Activated CD4-positive, alpha-beta memory T cell treated with anti-CD3 and anti-CD28 coated beads, Interleukin-2, amount 10 ng/mL, durations not matched to agents 7 days and 5 days (primary cell): ENCODE data around the gene AKIP1. TPM values are rescaled to one million over a fixed set of nuclear protein-coding genes. Genes with fewer than 3 reads are reported as not detected.
A peak's percentile ranks its signal among the peaks of the same experiment; 100 is the strongest.

Experiments used
- CTCF ChIA-PET: fragments of 350-600 bp; sonication (Branson Sonifier 250); formaldehyde crosslinking; loops from one replicate; lab custom pipeline; 2021; ENCODE audit warnings: antibody characterized with exemption, inconsistent platforms; lab: Charles Lee
- POLR2A ChIA-PET: fragments of 350-600 bp; sonication (Branson Sonifier 250); formaldehyde crosslinking; loops from one replicate; lab custom pipeline; 2021; ENCODE audit warnings: antibody characterized with exemption; lab: Charles Lee
- DNase-seq: peaks from one replicate; pipeline ENCODE4 v3.0.0-alpha.2; 2020
- H3K27ac Mint-ChIP-seq: one replicate; pipeline ENCODE4 v1.8.0; 2021; ENCODE audit warnings: mild to moderate bottlenecking, mixed read lengths
- H3K27me3 Mint-ChIP-seq: one replicate; pipeline ENCODE4 v1.8.0; 2021; ENCODE audit warnings: mixed read lengths
- H3K36me3 Mint-ChIP-seq: one replicate; pipeline ENCODE4 v1.8.0; 2021; ENCODE audit warnings: low read depth, mixed read lengths
- H3K4me1 Mint-ChIP-seq: one replicate; pipeline ENCODE4 v1.8.0; 2021; ENCODE audit warnings: mixed read lengths
- H3K4me3 Mint-ChIP-seq: one replicate; pipeline ENCODE4 v1.8.0; 2021; ENCODE audit warnings: mild to moderate bottlenecking, mixed read lengths
- H3K9me3 Mint-ChIP-seq: one replicate; pipeline ENCODE4 v1.8.0; 2021; ENCODE audit warnings: mixed read lengths
- total RNA-seq, 2 experiments: library from RNA; stranded (reverse); gene quantifications; one replicate each; pipeline ENCODE4 v1.2.3, GENCODE V29; 2021

AKIP1 gene
- total RNA-seq, 2 experiments from 2014 or later, result 36.0 to 38.1 TPM

DNA sequence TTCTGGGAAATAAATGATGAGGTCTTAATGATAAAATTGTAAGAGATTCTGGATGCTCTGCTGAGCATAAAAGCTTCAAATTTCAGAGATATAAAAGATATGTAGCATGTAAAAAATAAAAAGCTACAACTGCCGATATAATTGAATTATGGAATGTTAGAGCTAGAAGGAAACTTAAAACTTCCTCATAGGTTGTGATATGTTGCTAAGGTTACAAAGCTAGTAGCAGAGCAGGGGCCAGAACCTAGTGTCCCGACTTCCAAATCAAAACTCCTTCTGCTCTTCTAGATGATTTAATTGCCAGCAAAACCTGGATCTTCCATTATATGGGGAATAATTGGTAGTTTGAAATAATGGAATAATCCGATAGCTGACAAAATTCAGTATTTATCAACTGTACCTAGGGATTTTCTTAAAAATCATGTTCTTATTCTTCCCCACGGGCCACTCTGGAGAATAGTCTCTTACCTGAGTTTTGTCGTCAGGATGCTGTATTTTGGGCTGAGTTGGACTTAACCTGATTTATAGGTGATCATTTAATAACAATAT lies 31.6 kb downstream of the AKIP1 start, which contains the start of gene ASCL3:
ASCL3 (minus strand) TSS at position 499 of the 549 bp plus-strand sequence. CDS start 4,855 bp downstream, outside the sequence.
- Mint-ChIP-seq H3K27me3 (peaks cover 21% of the 10 kb centered on the region), H3K9me3 (no peaks in the 10 kb centered on the region), H3K27ac (no peak within 1 kb of the TSS), H3K4me3 (no peak within 1 kb of the TSS), H3K4me1 (peaks cover 5% of the 10 kb centered on the region), H3K36me3 (peaks cover 7% of the 10 kb centered on the region)
- POLR2A ChIA-PET, result no interaction called here
- CTCF ChIA-PET, result interaction anchor here (2.0 kb wide), 1 partner anchor 17 kb away, joined by 8 read pairs; no protein-coding TSS in a partner anchor
- no peak for DNase-seq

DNA sequence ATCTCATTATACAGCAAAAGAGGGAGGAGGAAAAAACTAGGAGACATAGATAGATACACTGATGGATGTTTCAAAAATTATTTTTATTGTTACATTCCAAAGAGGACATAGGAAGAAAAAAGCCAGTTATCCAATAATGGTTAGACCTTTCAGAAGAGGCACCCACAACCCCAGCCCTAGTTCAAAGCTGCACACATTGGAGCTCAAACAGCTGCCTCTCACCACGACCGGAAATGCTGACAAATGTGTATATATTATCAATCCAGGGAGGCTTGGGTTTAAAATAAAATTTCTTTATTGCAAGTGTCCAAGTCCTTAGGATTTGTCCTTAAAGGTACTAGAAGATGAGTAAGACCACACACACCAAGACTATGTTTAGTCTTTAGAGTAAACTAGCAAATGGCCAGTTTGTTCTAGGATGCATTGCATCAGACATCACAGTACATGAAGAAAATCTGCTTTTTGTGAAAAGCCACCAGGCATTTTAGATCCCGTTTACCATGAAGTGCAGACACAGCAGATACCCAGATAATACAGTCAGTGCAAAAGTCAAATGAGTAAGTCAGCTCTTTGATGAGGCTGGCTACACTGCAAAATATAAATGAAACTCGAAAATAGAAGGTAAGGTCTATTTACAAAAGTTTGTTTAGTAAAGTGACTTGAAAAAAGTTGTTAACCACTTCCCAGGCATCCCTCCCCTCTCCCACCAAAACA lies 36.4 kb downstream of the AKIP1 start:
- POLR2A ChIA-PET, result no interaction called here

DNA sequence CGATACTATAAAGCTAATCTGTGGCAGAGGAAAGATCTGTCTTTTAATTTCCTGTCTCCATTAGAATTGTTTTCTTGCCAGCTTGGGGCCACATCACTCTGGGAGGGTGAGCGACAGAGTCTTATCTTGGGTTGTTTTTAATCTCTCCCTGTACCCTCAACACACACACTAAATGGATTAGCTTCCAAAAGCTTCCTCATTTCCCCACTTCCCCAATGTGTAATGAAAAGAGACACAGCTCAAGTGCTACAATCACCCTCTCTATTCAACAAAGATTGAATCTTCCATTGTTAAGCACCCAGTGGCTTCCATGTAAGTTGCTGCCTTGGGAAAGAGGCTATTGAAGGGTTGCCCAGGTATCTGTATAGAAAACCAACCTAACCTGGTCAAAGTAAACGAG lies 37.9 kb downstream of the AKIP1 start:
- H3K27ac Mint-ChIP-seq, result no peak overlapping the region
- no peaks in the 10 kb centered on the region for H3K9me3 Mint-ChIP-seq
- peaks cover 3% of the 10 kb centered on the region for H3K27me3 Mint-ChIP-seq
- peaks cover 50% of the 10 kb centered on the region for H3K36me3 Mint-ChIP-seq
- peaks cover 7% of the 10 kb centered on the region for H3K4me1 Mint-ChIP-seq
- DNase-seq, result no peak
- ChIA-PET CTCF (interaction anchor here (0.8 to 2.0 kb wide), 4 partner anchors 11 to 423 kb away, joined by 3 to 14 read pairs (median 6); partner anchors contain the start of gene TMEM9B), POLR2A (interaction anchor here (1.1 kb wide), 1 partner anchor 10 kb away, joined by 3 read pairs; no protein-coding TSS in a partner anchor)
- H3K4me3 Mint-ChIP-seq, result no peak overlapping the region

More for the DNA sequence above, 36.4 kb downstream of the AKIP1 start:
- CTCF ChIA-PET, result interaction anchor here (0.9 to 1.0 kb wide), 2 partner anchors 17 to 190 kb away, joined by 3 read pairs; partner anchors contain the start of gene TMEM9B
- no peak overlapping the region for H3K27ac Mint-ChIP-seq
- no peak overlapping the region for H3K4me3 Mint-ChIP-seq
- peaks cover 7% of the 10 kb centered on the region for H3K4me1 Mint-ChIP-seq
- no peaks in the 10 kb centered on the region for H3K9me3 Mint-ChIP-seq
- peaks cover 35% of the 10 kb centered on the region for H3K36me3 Mint-ChIP-seq
- DNase-seq, result no peak
- peaks cover 10% of the 10 kb centered on the region for H3K27me3 Mint-ChIP-seq

DNA sequence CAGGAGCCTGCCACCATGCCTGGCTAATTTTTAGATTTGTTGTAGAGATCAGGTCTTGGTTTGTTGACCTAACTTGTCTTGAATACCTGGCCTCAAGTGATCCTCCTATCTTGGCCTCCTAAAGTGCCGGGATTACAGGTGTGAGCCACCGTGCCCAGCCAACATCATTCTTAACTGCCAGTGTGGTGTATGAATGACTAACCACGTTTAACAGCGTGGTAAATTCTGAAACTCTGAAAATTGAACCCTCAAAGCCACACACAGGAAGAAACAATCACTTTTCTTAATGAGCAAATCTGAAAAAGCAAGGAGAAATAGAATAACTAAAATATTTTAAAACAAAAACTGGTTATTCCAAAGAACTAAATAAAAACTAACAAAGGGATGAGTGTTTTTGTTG lies 45.9 kb downstream of the AKIP1 start:
- H3K4me1 Mint-ChIP-seq, result peaks cover 35% of the 10 kb centered on the region
- peaks cover 45% of the 10 kb centered on the region for H3K36me3 Mint-ChIP-seq
- no peaks in the 10 kb centered on the region for H3K27me3 Mint-ChIP-seq
- CTCF ChIA-PET, result interaction anchor here (1.2 to 5.1 kb wide), 2 partner anchors 43 to 181 kb away, joined by 4 to 119 read pairs; partner anchors contain the start of gene AKIP1
- peak overlapping the region; percentile 38 for H3K27ac Mint-ChIP-seq
- no peak overlapping the region for H3K4me3 Mint-ChIP-seq
- POLR2A ChIA-PET, result interaction anchor here (1.2 kb wide), 1 partner anchor 358 kb away, joined by 3 read pairs; no protein-coding TSS in a partner anchor
- DNase-seq, result no peak
- H3K9me3 Mint-ChIP-seq, result no peaks in the 10 kb centered on the region

DNA sequence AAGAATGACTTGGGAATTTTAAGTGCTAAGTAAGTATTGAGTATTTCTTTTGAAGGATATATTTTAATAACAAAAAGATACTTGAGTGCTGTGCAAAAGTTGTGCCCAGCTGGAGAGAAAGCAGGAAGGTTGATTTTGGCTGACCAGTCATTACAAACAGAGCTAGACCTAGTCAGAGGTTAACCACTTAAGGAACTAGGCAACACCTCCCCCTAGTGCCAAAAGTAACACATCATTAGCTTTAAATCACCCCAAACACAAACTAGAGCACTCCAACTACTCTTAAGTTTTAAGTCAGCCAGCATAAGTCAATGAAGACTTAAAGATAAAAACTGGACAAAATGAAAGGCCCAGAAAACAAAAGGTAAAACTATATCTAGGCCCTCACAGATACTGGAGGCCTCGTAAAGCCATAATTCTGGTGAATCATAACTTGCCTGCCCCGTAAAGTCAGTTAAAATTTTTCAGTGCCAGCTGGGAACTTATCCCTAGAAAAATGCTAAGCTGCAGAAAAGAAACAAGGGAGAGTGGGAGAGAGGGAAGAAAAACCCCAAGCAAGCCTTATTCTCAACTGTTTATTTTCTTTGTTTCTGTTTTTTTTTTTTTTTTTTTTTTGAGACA lies 48.7 kb downstream of the AKIP1 start:
- Mint-ChIP-seq H3K27me3 (no peaks in the 10 kb centered on the region), H3K27ac (peak overlapping the region; percentile 13), H3K4me3 (no peak overlapping the region), H3K4me1 (peaks cover 48% of the 10 kb centered on the region), H3K36me3 (peaks cover 30% of the 10 kb centered on the region), H3K9me3 (no peaks in the 10 kb centered on the region)
- ChIA-PET CTCF (interaction anchor here (0.6 to 5.1 kb wide), 34 partner anchors 8 to 791 kb away, joined by 3 to 119 read pairs (median 4); partner anchors contain the start of genes AKIP1, ASCL3, RPL27A and TRIM66), POLR2A (interaction anchor here (0.7 to 1.9 kb wide), 8 partner anchors 10 to 501 kb away, joined by 3 to 18 read pairs (median 3); partner anchors contain the start of genes RPL27A, TRIM66 and ZNF143)
- DNase-seq, result peak; percentile 39

DNA sequence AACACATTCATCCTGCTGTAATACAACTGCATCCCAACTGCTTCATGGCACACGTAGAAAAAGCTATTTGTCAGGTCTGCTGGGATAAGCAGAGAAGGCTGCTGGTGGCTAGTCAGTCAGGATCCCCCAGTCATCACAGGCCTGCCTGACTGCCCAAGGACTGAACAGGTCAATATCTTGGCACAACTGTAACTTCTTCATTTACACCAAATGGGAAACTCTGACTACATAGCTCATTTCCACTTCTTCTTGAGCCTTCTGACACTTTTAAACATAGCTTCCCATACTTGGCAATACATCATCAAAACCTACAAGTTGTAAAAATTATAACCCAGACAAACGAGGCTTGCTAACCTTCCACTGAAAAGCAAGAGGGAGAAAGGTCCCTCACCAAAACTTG lies 50.4 kb downstream of the AKIP1 start:
- ChIA-PET POLR2A (interaction anchor here (1.2 kb wide), 1 partner anchor 278 kb away, joined by 3 read pairs; no protein-coding TSS in a partner anchor), CTCF (interaction anchor here (0.7 to 5.1 kb wide), 4 partner anchors 10 to 147 kb away, joined by 3 to 119 read pairs (median 4); partner anchors contain the start of gene AKIP1)
- Mint-ChIP-seq H3K36me3 (peaks cover 22% of the 10 kb centered on the region), H3K9me3 (no peaks in the 10 kb centered on the region), H3K27me3 (no peaks in the 10 kb centered on the region), H3K4me1 (peaks cover 54% of the 10 kb centered on the region), H3K4me3 (no peak overlapping the region), H3K27ac (peak overlapping the region; percentile 28)
- no peak for DNase-seq

DNA sequence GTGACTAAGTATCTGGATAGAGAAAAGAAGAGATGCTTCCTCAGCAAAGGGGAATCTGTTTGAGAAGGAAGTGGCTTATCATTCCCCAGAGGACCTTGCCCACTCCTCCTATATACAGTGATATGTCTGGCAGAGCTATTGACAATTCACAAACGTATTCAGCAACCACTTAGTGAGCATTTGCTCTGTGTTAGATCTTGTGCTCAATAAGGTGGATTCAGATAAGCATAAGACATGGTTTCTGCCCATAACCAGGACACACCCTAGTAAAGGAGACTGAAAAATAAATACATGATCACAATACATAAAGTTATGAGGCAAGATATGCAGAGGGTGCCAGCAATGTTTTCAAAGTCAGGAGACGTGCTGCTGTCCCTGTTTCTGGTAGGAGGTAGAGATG lies 51.9 kb downstream of the AKIP1 start:
- ChIA-PET CTCF (interaction anchor here (1.0 to 2.5 kb wide), 5 partner anchors 48 to 976 kb away, joined by 3 to 11 read pairs (median 7); partner anchors contain the start of gene EIF3F), POLR2A (interaction anchor here (1.0 to 3.0 kb wide), 7 partner anchors 12 to 1847 kb away, joined by 3 to 39 read pairs (median 5); partner anchors contain the start of genes EIF4G2, RPL27A, TRIM66 and ZNF143)
- H3K27me3 Mint-ChIP-seq, result no peaks in the 10 kb centered on the region
- peaks cover 43% of the 10 kb centered on the region for H3K4me1 Mint-ChIP-seq
- no peak for DNase-seq
- H3K9me3 Mint-ChIP-seq, result no peaks in the 10 kb centered on the region
- peaks cover 20% of the 10 kb centered on the region for H3K36me3 Mint-ChIP-seq
- peak overlapping the region; percentile 41 for H3K27ac Mint-ChIP-seq
- H3K4me3 Mint-ChIP-seq, result peak overlapping the region; percentile 88

DNA sequence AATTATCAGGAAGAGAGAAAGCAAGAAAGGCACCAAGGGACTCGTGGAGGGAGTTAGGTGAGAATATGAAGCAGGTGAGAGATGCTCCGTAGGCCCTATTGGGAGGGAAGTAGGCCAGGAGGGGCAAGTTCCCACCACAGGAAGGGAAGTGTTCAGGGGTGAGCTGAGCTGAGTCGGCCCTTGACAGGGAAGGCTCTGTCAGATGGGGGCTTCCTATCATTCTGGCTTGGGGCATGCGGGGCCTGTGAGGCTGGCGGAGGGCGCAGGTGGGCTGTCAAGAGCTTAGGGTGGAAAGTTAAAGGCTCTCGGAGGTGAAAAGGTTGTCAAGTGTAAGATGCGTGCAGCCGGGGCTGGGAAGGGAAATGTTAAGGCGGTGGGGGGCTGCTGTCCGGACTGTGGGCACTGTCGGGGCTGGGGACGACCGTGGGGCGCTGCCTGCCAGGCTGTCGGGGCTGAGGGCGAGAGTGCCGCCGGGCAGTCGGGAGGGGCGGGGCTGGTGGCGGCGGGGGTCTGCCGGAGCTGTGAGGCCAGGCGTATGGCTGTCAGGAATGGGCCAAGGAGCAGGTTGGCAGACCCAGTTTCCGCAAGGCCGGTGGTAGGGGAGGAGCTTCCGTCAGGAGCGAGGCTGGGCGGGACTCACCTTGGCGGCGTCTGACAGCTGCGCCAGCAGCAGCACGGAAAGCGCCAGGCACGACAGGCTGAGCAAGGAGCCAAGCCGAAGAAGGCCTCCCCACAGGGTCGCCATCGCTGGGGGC lies 52.8 kb downstream of the AKIP1 start:
- peak overlapping the region; percentile 88 for H3K4me3 Mint-ChIP-seq
- no peaks in the 10 kb centered on the region for H3K9me3 Mint-ChIP-seq
- peak overlapping the region; percentile 91 for H3K27ac Mint-ChIP-seq
- ChIA-PET POLR2A (interaction anchor here (0.6 to 3.0 kb wide), 25 partner anchors 8 to 1894 kb away, joined by 3 to 39 read pairs (median 4); partner anchors contain the start of genes AKIP1, AMPD3, EIF4G2 and RPL27A), CTCF (interaction anchor here (0.6 to 2.5 kb wide), 12 partner anchors 14 to 977 kb away, joined by 3 to 11 read pairs (median 4); partner anchors contain the start of gene EIF3F)
- no peaks in the 10 kb centered on the region for H3K27me3 Mint-ChIP-seq
- H3K4me1 Mint-ChIP-seq, result peaks cover 41% of the 10 kb centered on the region
- DNase-seq, result peak; percentile 86
- H3K36me3 Mint-ChIP-seq, result peaks cover 18% of the 10 kb centered on the region

DNA sequence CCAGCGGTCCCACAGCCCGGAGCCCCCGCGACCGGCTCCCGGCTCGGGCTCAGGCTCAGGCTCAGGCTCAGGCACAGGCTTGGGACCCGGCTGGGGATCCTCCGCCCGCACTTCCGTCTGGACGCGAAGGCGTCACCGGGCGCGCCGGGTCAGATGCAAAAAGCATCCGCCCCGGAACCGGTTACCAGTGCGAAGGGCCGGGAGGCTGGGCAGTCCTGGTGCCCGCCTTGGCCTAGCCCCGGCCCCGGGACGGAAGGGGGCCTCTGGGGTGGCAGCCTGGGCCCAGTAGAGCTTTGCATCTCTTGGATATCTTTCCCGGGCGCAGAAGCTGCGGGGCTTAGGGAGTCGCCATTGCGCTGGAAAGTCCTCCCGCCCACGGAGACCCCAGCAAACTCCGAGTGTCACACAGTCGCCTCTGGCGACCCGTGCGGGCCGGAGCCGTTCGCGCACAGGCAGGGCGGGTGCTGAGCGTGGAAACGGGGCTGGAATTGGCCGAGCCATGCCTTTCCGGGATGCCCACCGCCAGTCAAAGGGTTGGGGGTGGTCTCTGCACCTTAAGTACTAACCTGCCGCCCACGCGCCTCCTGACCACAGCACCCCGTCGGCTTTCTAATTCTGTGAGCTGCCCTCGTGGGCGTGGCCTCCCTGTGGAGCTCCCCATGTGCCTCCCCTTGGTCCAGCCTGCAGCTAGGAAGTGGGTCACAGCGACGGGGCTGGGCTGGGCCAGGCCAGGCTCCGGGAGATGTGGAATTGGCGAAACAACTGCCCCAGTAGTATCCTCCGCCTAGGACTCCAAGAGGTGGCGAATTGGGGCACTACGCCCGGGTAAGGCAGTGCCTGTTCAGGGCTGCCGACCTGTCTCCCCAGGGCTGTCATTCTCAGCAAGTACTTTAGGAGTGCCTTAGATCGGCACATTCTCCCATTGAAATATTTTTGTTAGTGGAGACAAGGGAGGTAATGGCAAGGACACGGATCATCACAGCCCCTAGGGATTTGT lies 53.6 kb downstream of the AKIP1 start, which contains the start of gene TMEM9B:
TMEM9B (minus strand) TSS at position 119 of the 997 bp plus-strand sequence. CDS start 129 bp downstream, outside the sequence.
- ChIA-PET CTCF (interaction anchor here (0.6 to 2.5 kb wide), 11 partner anchors 15 to 648 kb away, joined by 3 to 11 read pairs (median 4); no protein-coding TSS in a partner anchor), POLR2A (interaction anchor here (0.6 to 3.0 kb wide), 27 partner anchors 8 to 1893 kb away, joined by 3 to 39 read pairs (median 4); partner anchors contain the start of genes AKIP1, AMPD3, EIF4G2 and RPL27A)
- Mint-ChIP-seq H3K9me3 (no peaks in the 10 kb centered on the region), H3K4me3 (peak within 1 kb of the TSS; percentile 88), H3K36me3 (peaks cover 16% of the 10 kb centered on the region), H3K27me3 (no peaks in the 10 kb centered on the region), H3K4me1 (peaks cover 32% of the 10 kb centered on the region), H3K27ac (peak within 1 kb of the TSS; percentile 91)
- peak; percentile 88 for DNase-seq

DNA sequence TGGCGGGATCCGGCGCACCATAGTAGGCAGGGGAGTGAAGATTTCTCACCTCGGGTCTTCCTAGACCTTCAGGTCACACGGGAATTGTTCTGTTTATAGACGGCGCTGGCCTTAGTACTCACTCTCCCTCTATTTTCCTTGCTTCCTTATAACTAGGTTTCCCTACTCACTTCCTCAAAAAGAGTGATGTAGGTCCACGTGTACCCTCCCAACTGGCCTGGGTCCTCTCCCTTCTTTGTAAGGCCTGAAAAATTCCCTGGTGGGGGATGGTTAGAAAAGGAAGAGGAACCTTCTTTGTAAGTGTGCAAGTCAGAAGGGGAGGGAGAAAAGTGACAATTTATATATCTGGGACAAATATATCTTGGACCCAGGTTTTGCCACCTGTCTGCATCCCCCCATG lies 56.2 kb downstream of the AKIP1 start:
- ChIA-PET POLR2A (no interaction called here), CTCF (interaction anchor here (0.6 kb wide), 2 partner anchors 8 to 539 kb away, joined by 3 read pairs; no protein-coding TSS in a partner anchor)
- H3K27me3 Mint-ChIP-seq, result no peaks in the 10 kb centered on the region
- H3K4me3 Mint-ChIP-seq, result no peak overlapping the region
- peaks cover 24% of the 10 kb centered on the region for H3K4me1 Mint-ChIP-seq
- no peak overlapping the region for H3K27ac Mint-ChIP-seq
- peaks cover 8% of the 10 kb centered on the region for H3K36me3 Mint-ChIP-seq
- no peaks in the 10 kb centered on the region for H3K9me3 Mint-ChIP-seq
- no peak for DNase-seq
